ENCODE measurements around the gene SIRPG. TPM values are rescaled to one million over a fixed set of nuclear protein-coding genes. Genes with fewer than 3 reads are reported as not detected.
"Not testable (repeated sequence)": the region's sequence is repeated elsewhere in the genome, so short reads cannot be mapped to it uniquely, and the experiment has no call there.

Gene SIRPG
- total RNA-seq: not detected in 2 replicates

DNA sequence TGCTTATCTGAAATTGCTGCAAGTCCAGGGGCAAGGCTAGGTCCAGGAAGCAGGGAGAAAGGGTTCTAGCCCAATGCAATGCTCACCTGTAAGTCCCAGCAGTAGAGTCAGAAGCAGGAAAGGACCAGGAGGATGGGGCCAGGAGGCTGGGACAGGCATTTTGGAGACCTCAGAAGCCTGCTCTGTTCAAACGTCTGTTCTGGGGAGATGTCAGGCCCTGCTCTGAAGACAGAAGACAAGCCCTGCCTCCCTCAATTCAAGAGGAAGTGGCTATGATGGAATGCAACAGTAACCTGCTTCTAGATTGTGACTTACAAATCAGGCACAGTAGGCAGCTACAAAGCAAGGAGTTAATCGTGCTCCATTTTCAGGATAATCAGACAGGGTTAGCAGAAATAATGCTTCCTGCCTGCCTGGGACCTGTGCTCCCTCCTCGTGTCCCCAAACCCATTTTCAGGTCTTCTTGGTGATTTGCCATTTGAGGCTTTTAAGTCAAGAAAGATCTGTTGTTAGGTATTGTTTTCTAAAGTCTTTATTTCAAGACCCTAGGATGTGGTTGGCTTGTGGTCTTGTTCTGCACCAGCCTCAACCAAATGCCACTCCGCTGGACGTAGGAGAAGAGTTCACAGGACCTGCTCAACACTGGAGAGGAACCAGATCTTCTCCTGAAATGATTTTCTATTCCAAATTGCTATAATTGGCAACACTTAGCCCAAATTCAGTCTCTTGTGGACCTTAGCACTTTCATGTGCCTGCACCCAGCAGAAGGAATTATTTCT lies at the start of gene SIRPG:
SIRPG (minus strand) TSS at position 224 of the 779 bp plus-strand sequence; CDS start at position 159, 65 bp downstream.
- TF ChIP-seq, protein P1, sequence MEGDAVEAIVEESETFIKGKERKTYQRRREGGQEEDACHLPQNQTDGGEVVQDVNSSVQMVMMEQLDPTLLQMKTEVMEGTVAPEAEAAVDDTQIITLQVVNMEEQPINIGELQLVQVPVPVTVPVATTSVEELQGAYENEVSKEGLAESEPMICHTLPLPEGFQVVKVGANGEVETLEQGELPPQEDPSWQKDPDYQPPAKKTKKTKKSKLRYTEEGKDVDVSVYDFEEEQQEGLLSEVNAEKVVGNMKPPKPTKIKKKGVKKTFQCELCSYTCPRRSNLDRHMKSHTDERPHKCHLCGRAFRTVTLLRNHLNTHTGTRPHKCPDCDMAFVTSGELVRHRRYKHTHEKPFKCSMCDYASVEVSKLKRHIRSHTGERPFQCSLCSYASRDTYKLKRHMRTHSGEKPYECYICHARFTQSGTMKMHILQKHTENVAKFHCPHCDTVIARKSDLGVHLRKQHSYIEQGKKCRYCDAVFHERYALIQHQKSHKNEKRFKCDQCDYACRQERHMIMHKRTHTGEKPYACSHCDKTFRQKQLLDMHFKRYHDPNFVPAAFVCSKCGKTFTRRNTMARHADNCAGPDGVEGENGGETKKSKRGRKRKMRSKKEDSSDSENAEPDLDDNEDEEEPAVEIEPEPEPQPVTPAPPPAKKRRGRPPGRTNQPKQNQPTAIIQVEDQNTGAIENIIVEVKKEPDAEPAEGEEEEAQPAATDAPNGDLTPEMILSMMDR (IDR thresholded peaks at IDR 0.05; ENCODE audit: insufficient read depth, low read length, poor library complexity, severe bottlenecking): no peak
- no peak within 1 kb of the TSS for H3K4me3 ChIP-seq (ENCODE audit: low read depth, low read length)
- no peak for DNase-seq (ENCODE audit: low read depth)
- no peaks in the 10 kb centered on the region for H3K36me3 ChIP-seq (ENCODE audit: control insufficient read depth, insufficient read depth, low read length)
- H3K27me3 ChIP-seq (ENCODE audit: control insufficient read depth, insufficient read depth, low read length): no peaks in the 10 kb centered on the region

DNA sequence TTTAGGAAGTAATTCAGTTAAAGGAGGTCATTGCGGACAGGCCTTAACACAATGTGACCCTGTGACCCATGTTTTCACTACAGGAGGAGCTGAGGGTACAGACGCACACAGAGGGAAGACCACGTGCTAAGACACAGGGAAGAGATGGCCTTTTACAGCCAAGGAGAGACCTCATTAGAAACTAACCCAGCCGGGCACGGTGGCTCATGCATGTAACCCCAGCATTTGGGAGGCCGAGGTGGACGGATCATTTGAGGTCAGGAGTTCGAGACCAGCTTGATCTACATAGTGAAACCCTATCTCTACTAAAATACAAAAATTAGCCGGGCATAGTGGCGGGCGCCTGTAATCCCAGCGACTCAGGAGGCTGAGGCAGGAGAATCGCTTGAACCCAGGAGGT lies 49.3 kb upstream of the SIRPG start:
- not testable (repeated sequence) for H3K4me3 ChIP-seq (ENCODE audit: low read depth, low read length); H3K36me3 ChIP-seq (ENCODE audit: control insufficient read depth, insufficient read depth, low read length); H3K27me3 ChIP-seq (ENCODE audit: control insufficient read depth, insufficient read depth, low read length); DNase-seq (ENCODE audit: low read depth)

DNA sequence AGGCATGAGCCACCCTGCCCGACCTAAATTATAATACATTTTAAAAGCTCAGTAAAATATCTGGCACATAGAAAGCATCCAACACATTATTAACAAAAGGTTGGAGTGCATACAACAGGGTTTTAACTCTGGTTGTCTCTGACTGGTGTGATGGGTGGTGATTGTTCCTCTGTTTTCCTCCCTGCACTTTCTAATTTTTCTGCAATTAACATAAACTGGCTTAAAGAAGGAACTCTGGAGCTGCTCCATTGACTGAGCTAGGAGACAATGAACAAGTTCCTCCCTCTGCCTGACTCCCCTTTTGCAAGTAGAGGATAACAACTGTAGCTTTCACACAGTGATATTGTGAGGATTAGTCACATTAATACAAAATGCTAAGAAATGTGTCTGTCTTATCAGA lies 48.5 kb upstream of the SIRPG start:
- no peaks in the 10 kb centered on the region for H3K36me3 ChIP-seq (ENCODE audit: control insufficient read depth, insufficient read depth, low read length)
- no peaks in the 10 kb centered on the region for H3K27me3 ChIP-seq (ENCODE audit: control insufficient read depth, insufficient read depth, low read length)
- no peak overlapping the region for H3K4me3 ChIP-seq (ENCODE audit: low read depth, low read length)
- TF ChIP-seq, protein P1 (IDR thresholded peaks at IDR 0.05; ENCODE audit: insufficient read depth, low read length, poor library complexity, severe bottlenecking): no peak
- DNase-seq (ENCODE audit: low read depth): no peak

DNA sequence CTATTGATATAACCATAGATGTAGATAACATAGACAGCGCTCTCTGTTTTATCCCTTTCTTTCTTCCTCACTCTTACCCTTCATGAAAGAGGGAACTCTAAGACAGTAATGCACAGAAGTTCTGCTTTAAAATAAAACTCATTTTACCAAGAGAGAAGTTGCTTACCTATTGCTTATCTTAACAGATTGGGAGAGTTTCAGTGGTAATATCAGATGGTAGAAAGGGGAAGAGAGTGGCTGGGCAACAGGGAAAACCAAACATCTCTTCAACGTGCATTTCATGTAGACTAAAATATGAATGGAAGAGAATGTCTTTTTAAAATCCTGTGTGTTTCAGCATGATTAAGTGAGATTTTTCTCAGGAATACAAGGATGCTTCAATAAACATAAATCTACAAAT lies 45.3 kb upstream of the SIRPG start:
- Histone ChIP-seq H3K4me3 (ENCODE audit: low read depth, low read length) (no peak overlapping the region), H3K36me3 (ENCODE audit: control insufficient read depth, insufficient read depth, low read length) (no peaks in the 10 kb centered on the region), H3K27me3 (ENCODE audit: control insufficient read depth, insufficient read depth, low read length) (no peaks in the 10 kb centered on the region)
- DNase-seq (ENCODE audit: low read depth): no peak
- TF ChIP-seq, protein P1 (IDR thresholded peaks at IDR 0.05; ENCODE audit: insufficient read depth, low read length, poor library complexity, severe bottlenecking): no peak

DNA sequence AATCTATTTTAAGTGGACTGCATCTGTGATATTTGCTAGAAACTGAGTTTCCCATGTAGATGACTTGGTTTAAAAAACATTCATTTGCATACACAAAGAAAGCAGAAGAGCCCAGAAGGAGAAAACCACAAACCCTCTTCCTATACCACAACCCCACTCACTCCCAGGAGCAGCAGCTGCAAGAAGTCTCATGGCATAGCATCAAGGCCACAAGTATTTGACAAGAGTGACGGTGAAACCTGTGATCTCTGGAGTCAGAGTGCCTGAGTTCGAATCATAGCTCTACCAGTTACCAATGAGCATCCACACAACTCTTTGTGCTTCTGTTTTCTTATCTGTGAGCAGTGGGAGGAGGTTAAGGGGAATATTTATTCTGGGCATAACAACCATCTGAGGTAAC lies 44.7 kb upstream of the SIRPG start:
- TF ChIP-seq, protein P1 (IDR thresholded peaks at IDR 0.05; ENCODE audit: insufficient read depth, low read length, poor library complexity, severe bottlenecking): no peak
- Histone ChIP-seq H3K36me3 (ENCODE audit: control insufficient read depth, insufficient read depth, low read length) (no peaks in the 10 kb centered on the region), H3K4me3 (ENCODE audit: low read depth, low read length) (no peak overlapping the region), H3K27me3 (ENCODE audit: control insufficient read depth, insufficient read depth, low read length) (no peaks in the 10 kb centered on the region)
- no peak for DNase-seq (ENCODE audit: low read depth)

DNA sequence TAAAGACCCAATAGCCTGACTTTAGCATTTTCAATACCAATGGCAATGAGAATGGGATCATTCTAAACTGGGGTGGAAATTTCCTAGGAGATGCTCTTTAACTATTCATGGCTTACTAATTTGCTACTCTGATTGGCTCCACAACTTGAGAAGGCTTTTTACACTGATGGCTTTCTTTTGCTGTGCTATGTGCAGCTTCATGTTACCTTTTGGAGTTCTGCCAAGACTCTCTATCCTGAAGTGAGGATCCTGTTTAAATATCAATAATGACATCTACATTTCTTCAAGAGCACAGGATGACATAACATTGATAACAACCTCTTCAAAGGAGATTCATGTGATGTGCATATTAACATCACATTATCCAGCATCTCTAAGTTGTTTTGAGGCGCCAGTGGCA lies 43.4 kb upstream of the SIRPG start:
- no peak for DNase-seq (ENCODE audit: low read depth)
- no peak overlapping the region for H3K4me3 ChIP-seq (ENCODE audit: low read depth, low read length)
- H3K27me3 ChIP-seq (ENCODE audit: control insufficient read depth, insufficient read depth, low read length): no peaks in the 10 kb centered on the region
- TF ChIP-seq, protein P1 (IDR thresholded peaks at IDR 0.05; ENCODE audit: insufficient read depth, low read length, poor library complexity, severe bottlenecking): no peak
- no peaks in the 10 kb centered on the region for H3K36me3 ChIP-seq (ENCODE audit: control insufficient read depth, insufficient read depth, low read length)

Data from kidney epithelial cell (primary cell).